Measurements from ENCODE around the gene MRS2. TPM values are rescaled to one million over a fixed set of nuclear protein-coding genes. Genes with fewer than 3 reads are reported as not detected.

Gene MRS2
- total RNA-seq, 1 experiment from 2014 or later: 26.0 TPM

DNA sequence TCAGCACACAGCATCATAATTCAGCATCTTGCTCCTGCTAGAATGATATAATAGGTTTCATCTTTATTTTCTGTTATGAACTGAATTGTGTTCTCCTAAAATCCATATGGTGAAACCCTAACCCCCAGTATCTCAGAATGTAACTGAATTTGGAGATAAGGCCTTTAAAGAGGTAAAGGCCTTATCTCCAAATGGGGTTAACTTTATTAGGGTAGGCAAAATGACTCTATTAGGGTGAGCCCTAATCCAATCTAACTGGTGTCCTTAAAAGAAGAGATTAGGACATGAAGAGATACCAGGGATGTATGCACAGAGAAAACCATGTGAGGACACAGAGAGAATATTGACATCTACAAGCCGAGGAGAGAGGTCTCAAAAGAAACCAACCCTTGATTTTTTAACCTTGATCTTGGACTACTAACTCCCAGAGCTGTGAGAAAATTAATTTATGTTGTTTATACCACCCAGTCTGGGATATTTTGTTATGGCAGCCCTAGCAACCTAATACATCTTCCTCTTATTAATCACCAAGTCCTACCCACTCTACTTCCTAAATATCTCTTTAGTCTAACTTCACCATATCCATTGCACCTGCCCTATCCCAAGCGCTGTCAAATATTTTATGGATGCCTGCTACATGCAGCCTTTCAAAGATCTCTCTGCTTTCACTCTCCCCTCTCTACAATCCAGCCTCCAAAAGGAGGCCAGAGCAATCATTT lies 8.5 kb upstream of the MRS2 start:
- H3K36me3 ChIP-seq (ENCODE audit: control insufficient read depth, insufficient read depth, low read length): no peaks in the 10 kb centered on the region
- no peaks in the 10 kb centered on the region for H3K9me3 ChIP-seq (ENCODE audit: control insufficient read depth, insufficient read depth, low read depth, low read length)
- ChIA-PET POLR2A (no interaction called here), CTCF (no interaction called here)
- intact Hi-C loops (cut with micrococcal nuclease; ENCODE audit: unreplicated experiment): no loop called here
- H3K4me1 ChIP-seq (ENCODE audit: control insufficient read depth, insufficient read depth, low read length): no peaks in the 10 kb centered on the region
- in situ Hi-C loops (cut with HindIII; ENCODE audit: low pct_unique_long_range_greater_than_20kb, low sequenced_read_pairs): no loop called here
- no peak overlapping the region for H3K4me3 ChIP-seq (ENCODE audit: low read depth in 2 of 2, low read length in 2 of 2)
- DNase-seq (ENCODE audit: low read depth, low spot score) (no peak), ATAC-seq (no peak)
- BruUV-seq (replicated peaks): no TSS peak
- H3K27me3 ChIP-seq (ENCODE audit: control insufficient read depth, insufficient read depth, low read length): no peaks in the 10 kb centered on the region; the same call in 1 of the 2 replicates
- TF ChIP-seq, protein P1, sequence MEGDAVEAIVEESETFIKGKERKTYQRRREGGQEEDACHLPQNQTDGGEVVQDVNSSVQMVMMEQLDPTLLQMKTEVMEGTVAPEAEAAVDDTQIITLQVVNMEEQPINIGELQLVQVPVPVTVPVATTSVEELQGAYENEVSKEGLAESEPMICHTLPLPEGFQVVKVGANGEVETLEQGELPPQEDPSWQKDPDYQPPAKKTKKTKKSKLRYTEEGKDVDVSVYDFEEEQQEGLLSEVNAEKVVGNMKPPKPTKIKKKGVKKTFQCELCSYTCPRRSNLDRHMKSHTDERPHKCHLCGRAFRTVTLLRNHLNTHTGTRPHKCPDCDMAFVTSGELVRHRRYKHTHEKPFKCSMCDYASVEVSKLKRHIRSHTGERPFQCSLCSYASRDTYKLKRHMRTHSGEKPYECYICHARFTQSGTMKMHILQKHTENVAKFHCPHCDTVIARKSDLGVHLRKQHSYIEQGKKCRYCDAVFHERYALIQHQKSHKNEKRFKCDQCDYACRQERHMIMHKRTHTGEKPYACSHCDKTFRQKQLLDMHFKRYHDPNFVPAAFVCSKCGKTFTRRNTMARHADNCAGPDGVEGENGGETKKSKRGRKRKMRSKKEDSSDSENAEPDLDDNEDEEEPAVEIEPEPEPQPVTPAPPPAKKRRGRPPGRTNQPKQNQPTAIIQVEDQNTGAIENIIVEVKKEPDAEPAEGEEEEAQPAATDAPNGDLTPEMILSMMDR (IDR thresholded peaks at IDR 0.05): no peak
- TF ChIP-seq, protein P2, sequence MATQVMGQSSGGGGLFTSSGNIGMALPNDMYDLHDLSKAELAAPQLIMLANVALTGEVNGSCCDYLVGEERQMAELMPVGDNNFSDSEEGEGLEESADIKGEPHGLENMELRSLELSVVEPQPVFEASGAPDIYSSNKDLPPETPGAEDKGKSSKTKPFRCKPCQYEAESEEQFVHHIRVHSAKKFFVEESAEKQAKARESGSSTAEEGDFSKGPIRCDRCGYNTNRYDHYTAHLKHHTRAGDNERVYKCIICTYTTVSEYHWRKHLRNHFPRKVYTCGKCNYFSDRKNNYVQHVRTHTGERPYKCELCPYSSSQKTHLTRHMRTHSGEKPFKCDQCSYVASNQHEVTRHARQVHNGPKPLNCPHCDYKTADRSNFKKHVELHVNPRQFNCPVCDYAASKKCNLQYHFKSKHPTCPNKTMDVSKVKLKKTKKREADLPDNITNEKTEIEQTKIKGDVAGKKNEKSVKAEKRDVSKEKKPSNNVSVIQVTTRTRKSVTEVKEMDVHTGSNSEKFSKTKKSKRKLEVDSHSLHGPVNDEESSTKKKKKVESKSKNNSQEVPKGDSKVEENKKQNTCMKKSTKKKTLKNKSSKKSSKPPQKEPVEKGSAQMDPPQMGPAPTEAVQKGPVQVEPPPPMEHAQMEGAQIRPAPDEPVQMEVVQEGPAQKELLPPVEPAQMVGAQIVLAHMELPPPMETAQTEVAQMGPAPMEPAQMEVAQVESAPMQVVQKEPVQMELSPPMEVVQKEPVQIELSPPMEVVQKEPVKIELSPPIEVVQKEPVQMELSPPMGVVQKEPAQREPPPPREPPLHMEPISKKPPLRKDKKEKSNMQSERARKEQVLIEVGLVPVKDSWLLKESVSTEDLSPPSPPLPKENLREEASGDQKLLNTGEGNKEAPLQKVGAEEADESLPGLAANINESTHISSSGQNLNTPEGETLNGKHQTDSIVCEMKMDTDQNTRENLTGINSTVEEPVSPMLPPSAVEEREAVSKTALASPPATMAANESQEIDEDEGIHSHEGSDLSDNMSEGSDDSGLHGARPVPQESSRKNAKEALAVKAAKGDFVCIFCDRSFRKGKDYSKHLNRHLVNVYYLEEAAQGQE (IDR thresholded peaks at IDR 0.05; ENCODE audit: insufficient read depth in 1 of 2, low read depth in 2 of 2, low read length in 1 of 2): no peak
- TF ChIP-seq TCF7L2 (IDR thresholded peaks at IDR 0.05; ENCODE audit: low read depth, low read length) (no peak), POLR2AphosphoS5 (IDR thresholded peaks at IDR 0.05; ENCODE audit: low read depth, low read length) (no peak), SIN3A (IDR thresholded peaks at IDR 0.05; ENCODE audit: borderline replicate concordance, insufficient read depth, low read depth, low read length) (no peak)
- no peak overlapping the region for H3K27ac ChIP-seq (ENCODE audit: low read length)

DNA sequence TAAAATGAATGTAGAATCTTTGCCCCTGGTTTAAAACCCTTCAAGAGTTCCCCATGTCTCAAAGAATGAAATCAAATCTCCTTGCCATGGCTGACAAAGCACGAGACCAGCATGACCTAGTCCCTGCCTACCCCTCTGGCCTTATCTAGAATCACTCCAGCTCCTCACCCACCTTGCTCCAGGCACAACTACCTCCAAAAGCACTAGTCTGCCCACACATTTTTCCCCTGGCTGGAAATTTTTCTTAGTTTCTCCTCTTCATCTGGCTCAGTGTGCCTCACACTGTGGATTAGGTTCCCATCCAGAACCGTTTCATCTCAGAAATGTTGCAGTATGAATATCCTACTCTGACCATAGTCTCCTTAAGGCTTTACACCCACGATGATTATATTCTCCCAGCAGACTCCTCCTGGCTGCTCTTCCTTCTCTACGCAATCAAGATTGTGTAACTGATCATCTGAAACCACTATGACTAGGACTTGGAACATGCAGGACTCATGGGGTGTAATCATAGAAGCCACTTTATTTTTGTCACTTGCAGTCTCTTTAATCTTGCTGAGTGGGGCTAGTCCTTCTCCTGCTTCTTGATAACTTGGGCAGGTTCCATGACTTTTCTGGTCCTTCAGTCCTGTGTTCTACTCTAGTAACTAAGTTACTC lies 7.8 kb upstream of the MRS2 start:
- DNase-seq (ENCODE audit: low read depth, low spot score) (no peak), ATAC-seq (no peak)
- H3K9me3 ChIP-seq (ENCODE audit: control insufficient read depth, insufficient read depth, low read depth, low read length): no peaks in the 10 kb centered on the region
- ChIA-PET POLR2A (no interaction called here), CTCF (no interaction called here)
- H3K27me3 ChIP-seq (ENCODE audit: control insufficient read depth, insufficient read depth, low read length): no peaks in the 10 kb centered on the region; the same call in 1 of the 2 replicates
- in situ Hi-C loops (cut with HindIII; ENCODE audit: low pct_unique_long_range_greater_than_20kb, low sequenced_read_pairs) (no loop called here), intact Hi-C loops (cut with micrococcal nuclease; ENCODE audit: unreplicated experiment) (no loop called here)
- H3K27ac ChIP-seq (ENCODE audit: low read length): no peak overlapping the region
- H3K36me3 ChIP-seq (ENCODE audit: control insufficient read depth, insufficient read depth, low read length): no peaks in the 10 kb centered on the region
- TF ChIP-seq, protein P1 (IDR thresholded peaks at IDR 0.05): no peak
- TF ChIP-seq, protein P2 (IDR thresholded peaks at IDR 0.05; ENCODE audit: insufficient read depth in 1 of 2, low read depth in 2 of 2, low read length in 1 of 2): no peak
- no peak for TF ChIP-seq SIN3A (IDR thresholded peaks at IDR 0.05; ENCODE audit: borderline replicate concordance, insufficient read depth, low read depth, low read length)
- no peak for TF ChIP-seq TCF7L2 (IDR thresholded peaks at IDR 0.05; ENCODE audit: low read depth, low read length)
- TF ChIP-seq POLR2AphosphoS5 (IDR thresholded peaks at IDR 0.05; ENCODE audit: low read depth, low read length): no peak
- no peak overlapping the region for H3K4me3 ChIP-seq (ENCODE audit: low read depth in 2 of 2, low read length in 2 of 2)
- no TSS peak for BruUV-seq (replicated peaks)
- H3K4me1 ChIP-seq (ENCODE audit: control insufficient read depth, insufficient read depth, low read length): no peaks in the 10 kb centered on the region
